IgD-negative memory B cell (primary cell): ENCODE measurements around the gene RARRES2. TPM values are rescaled to one million over a fixed set of nuclear protein-coding genes. Genes with fewer than 3 reads are reported as not detected.
A peak's percentile ranks its signal among the peaks of the same experiment; 100 is the strongest.
"Not testable (repeated sequence)": the region's sequence is repeated elsewhere in the genome, so short reads cannot be mapped to it uniquely, and the experiment has no call there.

ENCODE experiments used
- H3K27ac Mint-ChIP-seq, 3 donors: one replicate each; pipeline ENCODE4 v1.8.0; 2020 to 2022; ENCODE audit warnings: mild to moderate bottlenecking in 3 of 3, mixed read lengths in 3 of 3, moderate library complexity in 1 of 3
- H3K27me3 Mint-ChIP-seq: one replicate; pipeline ENCODE4 v1.8.0; 2021; ENCODE audit warnings: mixed read lengths
- H3K36me3 Mint-ChIP-seq: one replicate; pipeline ENCODE4 v1.8.0; 2020; ENCODE audit warnings: mild to moderate bottlenecking, mixed read lengths
- H3K4me1 Mint-ChIP-seq, 3 donors: one replicate each; pipeline ENCODE4 v1.8.0; 2020 to 2022; ENCODE audit warnings: mixed read lengths in 3 of 3, mild to moderate bottlenecking in 1 of 3
- H3K4me3 Mint-ChIP-seq, 4 donors: one replicate each; pipeline ENCODE4 v1.8.0; 2020 to 2022; ENCODE audit warnings: mild to moderate bottlenecking in 4 of 4, mixed read lengths in 4 of 4, moderate library complexity in 3 of 4
- H3K9me3 Mint-ChIP-seq, 3 donors: one replicate each; pipeline ENCODE4 v1.8.0; 2020 to 2021; ENCODE audit warnings: mixed read lengths in 3 of 3, mild to moderate bottlenecking in 1 of 3
- polyA plus RNA-seq: library from polyadenylated mRNA; unstranded; fragments of 300-500 nt; fragmentation: Illumina TruSeq; gene quantifications from one replicate; pipeline ENCODE4 v1.2.3, GENCODE V29; 2021

RARRES2 gene
- polyA plus RNA-seq, 1 donor from 2014 or later = not detected

DNA sequence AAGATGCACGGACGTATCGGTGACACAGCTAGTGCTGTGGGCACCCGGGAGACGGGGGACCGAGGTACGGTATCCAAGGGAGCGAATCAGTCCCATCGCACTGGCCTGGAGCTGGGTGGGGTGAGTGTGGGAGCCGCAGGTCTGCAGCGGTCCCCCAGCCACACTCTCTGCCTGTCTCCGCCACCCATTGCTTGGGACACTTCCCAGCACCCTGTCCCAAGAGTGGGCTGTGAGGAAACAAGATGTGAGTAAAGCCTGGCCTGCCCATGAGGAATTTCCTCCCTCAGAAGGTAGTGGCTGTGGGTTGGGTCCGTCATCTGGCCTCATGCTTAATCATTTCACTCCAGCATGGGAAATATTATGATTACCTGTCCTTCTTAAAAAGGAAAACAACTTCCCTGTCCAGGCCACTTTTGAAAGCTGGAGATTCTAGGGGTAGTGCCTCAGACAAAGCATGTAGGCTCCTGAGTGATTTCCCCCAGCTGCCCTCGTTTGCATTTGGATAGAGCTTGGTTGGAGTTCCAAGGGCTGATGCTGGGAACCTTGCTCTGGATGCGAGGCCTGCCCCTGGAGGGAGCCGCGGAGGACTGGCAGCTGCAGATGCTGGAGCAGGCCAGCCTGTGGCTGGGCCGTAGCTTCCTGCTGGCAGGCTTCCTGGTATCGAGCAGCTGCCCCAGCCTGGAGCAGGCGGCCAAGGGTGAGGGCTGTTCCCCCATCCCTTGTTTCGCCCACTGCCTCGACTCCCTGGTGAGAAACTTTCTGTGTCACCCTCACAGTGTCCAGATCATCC, 11.9 kb downstream of the RARRES2 start:
- Mint-ChIP-seq H3K4me3 (no peak overlapping the region), H3K27ac (no peak overlapping the region), H3K9me3 (no peaks in the 10 kb centered on the region), H3K36me3 (peaks cover 16% of the 10 kb centered on the region), H3K4me1 (peaks cover 0 to 10% (median 4%) of the 10 kb centered on the region in 3 donors), H3K27me3 (no peaks in the 10 kb centered on the region)

DNA sequence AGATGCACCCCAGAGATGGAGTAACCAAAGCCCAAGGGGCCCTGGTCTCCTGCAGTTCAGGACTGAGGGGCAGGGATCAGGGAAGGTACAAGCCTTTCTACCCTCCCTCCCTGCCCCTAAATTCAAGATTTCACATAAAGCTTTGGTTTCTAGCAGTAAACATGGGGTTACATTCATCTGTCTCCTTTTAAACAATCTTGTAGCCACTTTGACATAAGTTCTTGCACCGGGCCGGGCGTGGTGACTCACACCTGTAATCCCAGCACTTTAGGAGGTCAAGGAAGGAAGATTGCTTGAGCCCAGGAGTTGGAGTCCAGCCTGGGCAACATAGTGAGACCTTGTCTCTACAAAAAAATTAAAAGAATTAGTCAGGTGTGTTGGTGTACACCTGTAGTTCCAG, 14.1 kb downstream of the RARRES2 start:
- Mint-ChIP-seq H3K36me3 (peaks cover 12% of the 10 kb centered on the region), H3K4me3 (no peak overlapping the region), H3K4me1 (peaks cover 9 to 27% (median 18%) of the 10 kb centered on the region in 3 donors), H3K9me3 (no peaks in the 10 kb centered on the region), H3K27me3 (no peaks in the 10 kb centered on the region), H3K27ac (no peak overlapping the region)

DNA sequence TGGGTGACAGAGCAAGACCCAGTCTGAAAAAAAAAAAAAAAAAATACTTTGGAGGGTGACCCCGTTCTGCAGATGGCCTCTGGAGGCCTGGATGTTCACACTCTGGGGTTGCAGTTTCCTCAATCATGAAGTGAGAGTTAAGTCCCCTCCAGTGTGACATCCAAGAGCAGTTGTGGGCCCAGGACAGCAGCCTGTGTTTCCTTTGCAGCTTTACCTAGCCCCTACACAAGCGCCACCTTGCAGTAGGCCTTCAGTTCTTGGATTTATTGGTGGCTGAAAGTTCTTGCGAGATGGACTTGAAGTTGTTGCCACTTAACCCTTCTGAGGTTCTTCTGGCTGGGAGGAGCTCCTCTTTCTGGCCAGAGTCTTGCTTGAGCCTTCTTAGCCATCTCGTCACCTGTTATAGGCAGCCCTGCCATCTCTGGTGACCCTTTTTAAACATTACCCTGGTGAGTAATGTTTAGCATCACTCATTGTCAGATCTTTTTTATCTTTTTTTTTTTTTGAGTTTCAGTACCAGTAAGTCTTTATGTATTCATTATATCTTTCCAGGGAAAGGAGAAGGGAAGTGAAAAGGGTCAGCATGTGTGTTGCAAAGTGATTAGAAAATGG, 14.7 kb downstream of the RARRES2 start:
- no peaks in the 10 kb centered on the region for H3K9me3 Mint-ChIP-seq
- H3K4me1 Mint-ChIP-seq = peaks cover 15 to 31% (median 23%) of the 10 kb centered on the region in 3 donors
- H3K36me3 Mint-ChIP-seq = peaks cover 12% of the 10 kb centered on the region
- H3K27me3 Mint-ChIP-seq = no peaks in the 10 kb centered on the region
- H3K4me3 Mint-ChIP-seq = no peak overlapping the region
- H3K27ac Mint-ChIP-seq = no peak overlapping the region

DNA sequence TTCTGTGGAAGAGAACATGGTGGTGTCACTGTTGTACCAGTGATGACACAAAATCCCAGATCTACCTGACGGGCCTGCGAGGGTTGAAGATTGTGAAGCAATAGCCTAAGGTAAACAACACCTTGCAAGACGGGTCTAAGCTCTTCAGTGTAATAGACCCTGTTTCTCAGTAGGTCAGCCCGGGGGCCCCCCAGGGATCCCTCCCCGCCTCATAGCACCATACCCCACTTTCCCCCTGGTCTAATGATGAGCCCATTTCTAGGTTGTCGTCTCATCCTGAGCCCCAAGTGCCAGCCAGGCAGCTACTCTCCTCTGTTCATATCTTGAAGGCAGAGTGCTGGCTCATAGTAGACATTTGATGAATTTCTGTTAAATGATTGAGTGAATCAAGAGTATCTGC, 15.5 kb downstream of the RARRES2 start:
- Mint-ChIP-seq H3K4me1 (peaks cover 19 to 32% (median 27%) of the 10 kb centered on the region in 3 donors), H3K9me3 (no peaks in the 10 kb centered on the region), H3K4me3 (peak overlapping the region in 1 of 4 donors; percentile 92), H3K27ac (no peak overlapping the region), H3K27me3 (no peaks in the 10 kb centered on the region), H3K36me3 (peaks cover 10% of the 10 kb centered on the region)

DNA sequence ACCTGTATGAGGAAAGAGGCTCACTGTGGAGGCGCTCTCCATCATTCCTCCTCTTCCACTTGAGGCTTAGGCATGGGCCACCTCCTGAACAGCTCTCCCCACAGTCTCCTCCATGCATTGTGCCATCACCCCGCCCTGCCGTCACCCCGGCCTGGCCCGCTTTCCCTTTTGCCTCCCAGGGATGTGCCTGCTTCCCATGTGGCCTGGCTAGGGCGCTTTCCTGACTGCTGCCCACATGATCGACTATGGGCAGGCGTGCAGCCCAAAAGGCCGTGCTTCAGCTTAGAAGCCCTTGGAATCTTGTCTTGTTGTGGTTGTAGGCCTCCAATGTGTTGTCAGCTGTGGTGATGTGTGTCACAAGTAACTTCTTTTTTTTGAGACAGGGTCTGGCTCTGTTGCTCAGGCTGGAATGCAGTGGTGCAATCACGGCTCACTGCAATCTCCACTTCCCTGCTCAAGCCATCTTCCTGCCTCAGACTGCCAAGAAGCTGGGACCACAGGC, 16.3 kb downstream of the RARRES2 start:
- peak overlapping the region; percentile 92 to 99 (median 94) for H3K4me3 Mint-ChIP-seq
- H3K36me3 Mint-ChIP-seq = peaks cover 10% of the 10 kb centered on the region
- H3K4me1 Mint-ChIP-seq = peaks cover 20 to 32% (median 29%) of the 10 kb centered on the region in 3 donors
- H3K27ac Mint-ChIP-seq = peak overlapping the region in 1 of 3 donors; percentile 31
- no peaks in the 10 kb centered on the region for H3K27me3 Mint-ChIP-seq
- no peaks in the 10 kb centered on the region for H3K9me3 Mint-ChIP-seq

DNA sequence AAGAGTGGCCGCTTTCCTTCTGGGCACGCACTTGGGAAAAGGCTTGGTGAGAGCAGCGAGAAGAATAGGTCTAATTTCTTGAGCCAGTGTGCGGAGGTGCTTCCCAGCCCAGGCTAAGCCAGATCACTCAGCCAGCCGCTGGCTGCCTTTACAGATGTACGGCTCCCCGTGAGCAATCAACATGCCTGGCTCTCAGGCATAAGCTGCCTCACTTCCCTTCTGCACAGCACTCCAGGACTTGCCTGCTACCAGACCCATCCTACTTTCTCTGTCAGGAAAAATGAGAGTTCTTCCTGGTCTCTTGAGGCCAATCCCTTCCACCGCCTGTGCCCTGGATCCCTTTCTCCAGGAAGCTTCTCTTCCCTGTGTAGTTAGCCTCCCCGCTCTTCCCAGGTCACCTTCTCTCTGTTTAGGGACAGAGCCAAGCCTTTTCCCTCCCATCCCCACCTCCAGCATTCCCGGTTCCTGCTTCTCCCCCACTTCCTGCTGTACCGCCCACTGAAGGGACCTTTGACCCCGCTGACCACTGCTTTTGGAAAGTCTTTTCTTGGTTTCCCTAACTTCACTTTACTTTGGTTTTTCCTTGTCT, 17.0 kb downstream of the RARRES2 start:
- Mint-ChIP-seq H3K9me3 (no peaks in the 10 kb centered on the region), H3K36me3 (peaks cover 13% of the 10 kb centered on the region), H3K27me3 (no peaks in the 10 kb centered on the region), H3K4me3 (peak overlapping the region; percentile 92 to 99 (median 94)), H3K27ac (peak overlapping the region in 2 of 3 donors; percentile 63 to 85), H3K4me1 (peaks cover 24 to 38% (median 30%) of the 10 kb centered on the region in 3 donors)

DNA sequence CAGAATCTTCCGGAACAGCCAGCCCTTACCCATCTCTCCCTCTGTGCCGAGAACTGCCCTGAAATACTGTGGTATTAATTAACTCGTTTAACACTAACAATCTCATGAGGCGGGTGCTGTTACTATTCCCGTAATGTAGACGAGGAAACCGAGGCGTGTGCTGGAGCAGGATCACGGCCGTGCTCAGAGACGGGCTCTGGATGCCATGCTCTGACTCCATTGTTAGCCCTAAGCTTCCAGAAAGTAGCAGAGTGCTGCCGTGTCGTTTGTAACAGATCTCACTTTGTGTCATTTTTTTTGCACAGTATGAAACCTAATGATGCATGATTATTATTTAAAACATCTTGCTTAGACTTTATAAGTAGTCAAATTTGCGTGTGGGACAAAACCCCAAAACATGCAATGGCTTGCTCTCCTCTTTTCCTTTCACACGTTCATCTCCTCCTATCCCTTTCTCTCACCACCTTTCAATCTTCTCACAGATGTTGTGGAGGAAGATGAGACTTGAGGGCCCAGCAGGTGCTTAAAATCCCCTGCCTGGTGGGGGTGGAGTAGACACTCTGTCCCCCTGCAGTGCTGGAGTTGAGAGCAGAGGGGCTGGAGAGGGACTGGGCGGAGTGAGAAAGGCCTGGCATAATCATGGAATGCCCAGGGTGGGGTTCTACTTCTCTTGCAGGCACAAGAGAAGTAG, 17.6 kb downstream of the RARRES2 start:
- Mint-ChIP-seq H3K27ac (peak overlapping the region; percentile 63 to 93 (median 85)), H3K4me3 (peak overlapping the region; percentile 92 to 99 (median 94)), H3K27me3 (no peaks in the 10 kb centered on the region), H3K4me1 (peaks cover 24 to 38% (median 30%) of the 10 kb centered on the region in 3 donors), H3K36me3 (peaks cover 13% of the 10 kb centered on the region), H3K9me3 (no peaks in the 10 kb centered on the region)

DNA sequence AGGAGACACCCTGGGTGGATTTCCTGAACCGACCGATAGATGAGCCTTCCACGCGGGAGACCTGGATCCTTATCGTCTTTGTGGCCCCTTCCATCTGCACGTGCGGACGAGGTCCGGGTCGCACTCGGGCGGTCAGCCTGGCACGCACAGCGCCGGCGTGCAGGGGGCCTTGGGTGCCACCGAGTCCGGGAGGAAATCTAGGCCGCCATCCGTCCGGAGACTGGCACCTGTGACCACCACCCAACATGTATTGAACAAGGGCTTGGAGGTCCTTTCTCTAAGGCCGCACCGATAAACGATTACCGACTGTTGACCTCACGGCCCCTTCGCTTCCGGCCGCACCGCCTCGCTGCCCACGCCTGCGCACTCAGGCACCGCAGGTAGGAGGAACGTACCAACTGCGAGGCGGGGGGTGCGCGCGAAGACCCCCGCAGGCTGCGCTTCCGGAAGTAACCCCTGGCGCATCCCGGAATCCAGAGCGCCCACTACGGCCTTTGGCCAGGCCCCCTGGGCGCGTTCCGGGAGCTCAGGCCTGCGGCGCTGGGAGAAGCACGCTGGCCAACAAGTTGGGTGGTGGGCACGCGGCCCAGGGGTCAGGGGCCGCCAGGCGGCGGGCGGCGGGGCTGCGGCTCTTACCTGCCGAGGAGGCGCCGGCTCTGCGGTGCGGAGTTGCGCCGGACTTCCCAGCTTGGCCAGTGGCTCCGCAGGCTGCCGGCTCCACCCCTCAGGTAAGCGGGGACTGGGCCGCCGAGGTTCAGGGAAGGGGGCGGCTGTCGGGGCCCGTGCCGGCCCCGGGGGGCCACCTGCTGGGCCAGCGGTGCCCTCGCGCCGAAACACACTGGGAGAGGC, 18.4 kb downstream of the RARRES2 start, which contains the start of the genes ACTR3C and LRRC61:
Gene ACTR3C, minus strand, starts transcription at position 713 of the 849 bp plus-strand sequence. CDS start 28,249 bp downstream, outside the sequence.
Gene LRRC61, plus strand, starts transcription at position 523 of the 849 bp plus-strand sequence. CDS start 13,507 bp downstream, outside the sequence.
- H3K27ac Mint-ChIP-seq = peak within 1 kb of the TSS; percentile 94 to 98 (median 97)
- H3K27me3 Mint-ChIP-seq = no peaks in the 10 kb centered on the region
- H3K4me3 Mint-ChIP-seq = peak within 1 kb of the TSS; percentile 92 to 99 (median 94)
- no peaks in the 10 kb centered on the region for H3K9me3 Mint-ChIP-seq
- H3K36me3 Mint-ChIP-seq = peaks cover 13% of the 10 kb centered on the region
- H3K4me1 Mint-ChIP-seq = peaks cover 27 to 37% (median 30%) of the 10 kb centered on the region in 3 donors

DNA sequence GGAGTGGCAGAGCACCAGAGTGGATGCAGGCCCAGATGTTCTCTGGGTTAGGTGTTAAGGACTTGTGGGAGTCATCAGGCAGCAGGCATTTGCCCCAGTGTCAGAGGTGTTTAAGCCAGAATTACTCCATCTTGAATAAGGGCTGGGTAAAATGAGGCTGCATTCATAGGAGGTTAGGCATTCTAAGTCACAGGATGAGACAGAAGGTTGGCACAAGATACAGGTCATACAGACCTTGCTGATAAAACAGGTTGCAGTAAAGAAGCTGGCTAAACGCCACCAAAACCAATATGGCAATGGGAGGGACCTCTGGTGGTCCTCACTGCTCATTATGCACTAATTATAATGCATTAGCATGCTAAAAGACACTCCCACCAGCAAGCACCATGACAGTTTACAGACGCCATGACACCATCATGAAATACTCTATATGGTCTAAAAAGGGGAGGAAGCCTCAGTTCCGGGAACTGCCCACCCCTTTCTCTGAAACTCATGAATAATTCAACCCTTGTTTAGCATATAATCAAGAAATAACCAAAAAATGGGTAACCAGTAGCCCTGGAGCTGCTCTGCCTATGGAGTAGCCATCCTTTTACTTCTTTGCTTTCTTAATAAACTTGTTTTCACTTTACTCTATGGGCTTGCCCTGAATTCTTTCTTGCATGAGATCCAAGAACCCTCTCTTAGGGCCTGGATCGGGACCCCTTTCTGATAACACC, 19.2 kb downstream of the RARRES2 start:
- H3K36me3 Mint-ChIP-seq = peaks cover 9% of the 10 kb centered on the region
- H3K27me3 Mint-ChIP-seq = no peaks in the 10 kb centered on the region
- no peaks in the 10 kb centered on the region for H3K9me3 Mint-ChIP-seq
- H3K27ac Mint-ChIP-seq = peak overlapping the region; percentile 94 to 98 (median 97)
- peaks cover 30 to 35% (median 33%) of the 10 kb centered on the region in 3 donors for H3K4me1 Mint-ChIP-seq
- peak overlapping the region; percentile 92 to 97 (median 94) for H3K4me3 Mint-ChIP-seq

DNA sequence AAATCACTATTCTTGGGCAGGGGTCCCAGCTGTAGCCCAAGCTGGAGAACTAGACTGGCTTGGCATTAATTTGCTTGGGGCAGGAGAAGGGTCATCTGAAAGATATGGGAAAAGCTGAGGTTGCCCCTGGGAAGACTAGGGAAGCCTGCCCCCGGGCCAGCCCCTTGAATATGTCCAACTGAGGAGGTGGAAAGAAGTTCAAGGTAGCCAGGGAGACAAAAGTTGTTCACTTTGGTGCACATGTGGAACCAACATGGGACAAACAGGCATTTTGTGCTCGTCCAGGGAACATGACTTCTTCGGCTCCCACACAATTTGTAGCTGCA, 19.7 kb downstream of the RARRES2 start:
- Mint-ChIP-seq H3K36me3 (peaks cover 4% of the 10 kb centered on the region), H3K27me3 (no peaks in the 10 kb centered on the region), H3K4me3 (peak overlapping the region; percentile 92 to 97 (median 94)), H3K9me3 (no peaks in the 10 kb centered on the region), H3K4me1 (peaks cover 30 to 35% (median 33%) of the 10 kb centered on the region in 3 donors), H3K27ac (peak overlapping the region in 1 of 3 donors; percentile 94)

DNA sequence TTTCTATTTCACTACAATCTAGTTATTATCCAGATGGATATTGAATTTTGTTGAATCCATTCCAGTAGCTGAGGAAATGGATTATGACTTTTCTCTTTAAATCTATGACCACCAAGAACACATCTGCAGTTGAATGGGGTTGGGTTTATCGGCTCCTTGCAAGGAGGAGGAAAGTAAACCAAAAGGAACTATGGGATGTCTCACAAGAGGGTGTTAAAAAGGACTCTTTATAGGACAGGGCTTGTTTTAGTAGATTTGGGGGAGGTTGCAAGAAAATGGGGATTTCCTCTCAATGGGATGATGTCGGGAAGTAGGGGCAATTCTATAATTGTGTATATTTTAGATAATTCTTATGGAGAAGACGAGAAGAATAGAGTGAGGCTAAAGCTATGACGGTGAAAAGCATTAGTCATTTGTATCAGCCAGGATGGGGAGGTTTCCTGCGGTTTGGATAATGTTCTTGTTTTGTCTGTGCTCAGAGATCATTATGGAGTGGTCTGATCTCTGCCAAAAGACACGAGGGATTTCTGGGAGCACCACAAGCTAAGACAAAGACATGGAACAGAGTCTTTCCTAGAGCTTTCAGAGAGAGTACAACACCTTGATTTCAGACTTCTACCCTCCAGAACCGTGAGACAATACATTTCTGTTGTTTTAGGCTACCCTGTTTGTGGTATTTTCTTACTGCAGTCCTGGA, 23.5 kb downstream of the RARRES2 start:
- H3K4me3 Mint-ChIP-seq = peak overlapping the region in 1 of 4 donors; percentile 14
- H3K27me3 Mint-ChIP-seq = no peaks in the 10 kb centered on the region
- no peak overlapping the region for H3K27ac Mint-ChIP-seq
- peaks cover 4% of the 10 kb centered on the region for H3K36me3 Mint-ChIP-seq
- peaks cover 16 to 34% (median 17%) of the 10 kb centered on the region in 3 donors for H3K4me1 Mint-ChIP-seq
- no peaks in the 10 kb centered on the region for H3K9me3 Mint-ChIP-seq

DNA sequence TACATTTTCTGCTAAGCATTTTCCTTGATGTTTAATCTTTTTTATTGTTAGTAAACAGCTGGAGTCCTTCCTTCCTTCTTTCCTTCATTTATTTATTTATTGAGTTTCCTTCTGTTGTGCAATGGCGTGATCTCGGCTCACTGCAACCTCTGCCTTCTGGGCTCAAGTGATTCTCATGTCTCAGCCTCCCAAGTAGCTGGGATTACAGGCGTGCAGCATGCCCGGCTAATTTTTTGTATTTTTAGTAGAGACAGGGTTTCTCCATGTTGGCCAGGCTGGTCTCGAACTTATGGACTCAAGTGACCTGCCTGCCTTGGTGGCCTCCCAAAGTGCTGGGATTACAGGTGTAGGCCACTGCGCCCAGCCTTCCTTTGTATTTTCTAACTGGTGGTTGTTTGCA, 24.4 kb downstream of the RARRES2 start:
- not testable (repeated sequence) for H3K27me3 Mint-ChIP-seq, H3K36me3 Mint-ChIP-seq, H3K4me3 Mint-ChIP-seq, H3K27ac Mint-ChIP-seq, H3K9me3 Mint-ChIP-seq
- H3K4me1 Mint-ChIP-seq = peaks cover 8 to 25% (median 9%) of the 10 kb centered on the region in 3 donors
